MG63 (cell line): ENCODE results near the gene SPACA6. TPM values are rescaled to one million over a fixed set of nuclear protein-coding genes. Genes with fewer than 3 reads are reported as not detected.
"Not testable (repeated sequence)": the region's sequence is repeated elsewhere in the genome, so short reads cannot be mapped to it uniquely, and the experiment has no call there.

Experiments used
- DNase-seq: peaks from one replicate; pipeline ENCODE4 v3.0.0-alpha.2; 2020
- H3K27me3 ChIP-seq: fragments of 250-450 bp; sonication (Bioruptor Pico); 2 replicates; pipeline ENCODE4 v1.5.1; 2020; ENCODE audit warnings: mild to moderate bottlenecking, moderate library complexity
- H3K36me3 ChIP-seq: fragments of 250-450 bp; sonication (Bioruptor Pico); 2 replicates; pipeline ENCODE4 v1.5.1; 2020; ENCODE audit warnings: mild to moderate bottlenecking, moderate library complexity
- H3K4me3 ChIP-seq: fragments of 250-450 bp; sonication (Bioruptor Pico); 2 replicates; pipeline ENCODE4 v1.5.1; 2020; ENCODE audit warnings: mild to moderate bottlenecking, moderate library complexity
- H3K9me3 ChIP-seq: fragments of 250-450 bp; sonication (Bioruptor Pico); 2 replicates; pipeline ENCODE4 v1.5.1; 2020; ENCODE audit warnings: mild to moderate bottlenecking, moderate library complexity
- total RNA-seq: library from RNA; depleted of rRNA; stranded (reverse); fragments of >200 nt; shearing (Covaris generic); gene quantifications from 2 replicates; pipeline ENCODE4 v1.2.3, GENCODE V29; 2014; ENCODE audit warnings: low replicate concordance

The SPACA6 gene
- total RNA-seq, 1 experiment from 2014 or later, result 8.2 TPM

DNA sequence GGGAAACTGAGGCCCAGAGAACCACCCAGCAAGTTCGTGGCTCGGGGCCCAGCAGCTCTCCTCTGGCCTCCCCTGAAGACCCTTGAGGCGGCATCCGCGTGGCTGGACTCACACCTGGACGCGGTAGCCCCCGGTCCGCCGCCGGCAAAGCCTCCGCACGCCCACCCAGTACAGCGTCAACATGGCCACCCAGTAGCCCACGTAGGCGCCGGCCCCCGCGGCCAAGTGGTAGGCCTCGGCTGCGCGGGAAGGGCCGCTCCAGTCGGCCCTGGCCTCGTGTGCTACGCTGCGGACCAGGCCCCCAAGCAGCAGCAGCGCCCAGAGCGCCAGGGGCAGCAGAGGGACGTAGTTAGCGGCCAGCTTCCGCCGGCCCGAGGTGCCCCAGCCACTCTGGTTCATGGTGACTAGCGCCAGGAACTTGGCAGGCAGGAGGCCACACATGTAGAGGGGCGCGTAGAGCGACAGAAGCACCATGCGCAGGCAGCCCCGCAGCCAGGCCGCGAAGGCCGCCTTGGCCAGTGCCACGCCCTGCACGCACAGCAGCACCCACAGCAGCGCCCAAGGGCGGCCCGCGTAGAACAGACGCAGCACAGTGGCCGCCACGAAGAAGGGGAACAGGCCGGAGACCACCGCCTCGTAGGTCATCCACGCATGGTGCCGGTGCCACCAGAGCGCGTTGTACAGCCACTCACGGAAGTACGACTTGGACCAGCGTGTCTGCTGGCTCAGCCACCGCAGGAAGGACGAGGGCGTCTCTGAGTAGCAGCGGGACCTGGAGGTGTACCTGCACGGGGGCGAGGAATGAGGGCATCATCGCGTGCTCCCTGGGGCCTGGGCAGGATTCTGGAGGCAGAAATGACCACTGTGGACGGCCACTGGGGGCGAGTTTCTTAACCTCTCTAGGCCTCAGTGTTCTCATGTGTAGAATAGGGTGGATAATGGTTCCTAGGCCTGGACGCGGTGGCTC is 20.5 kb downstream of the SPACA6 start:
- H3K36me3 ChIP-seq, result no peaks in the 10 kb centered on the region
- no peaks in the 10 kb centered on the region for H3K9me3 ChIP-seq
- H3K27me3 ChIP-seq, result peaks cover 4% of the 10 kb centered on the region; the same call in 1 of the 2 replicates
- no peak for DNase-seq
- no peak overlapping the region for H3K4me3 ChIP-seq

GRCh38 chr19:51714848-51715247 is 21.7 kb downstream of the SPACA6 start:
- Histone ChIP-seq H3K36me3 (no peaks in the 10 kb centered on the region), H3K27me3 (peaks cover 15% of the 10 kb centered on the region), H3K9me3 (no peaks in the 10 kb centered on the region), H3K4me3 (no peak overlapping the region)
- no peak for DNase-seq

- Histone ChIP-seq H3K9me3 (no peaks in the 10 kb centered on the region), H3K4me3 (no peak overlapping the region), H3K27me3 (peaks cover 17% of the 10 kb centered on the region), H3K36me3 (no peaks in the 10 kb centered on the region)
- DNase-seq, result no peak
Measured at GRCh38 chr19:51715850-51716249, 22.7 kb downstream of the SPACA6 start.

GRCh38 chr19:51716925-51717324 is 23.8 kb downstream of the SPACA6 start:
- Histone ChIP-seq H3K4me3 (no peak overlapping the region), H3K9me3 (no peaks in the 10 kb centered on the region), H3K27me3 (peaks cover 16% of the 10 kb centered on the region), H3K36me3 (no peaks in the 10 kb centered on the region)
- DNase-seq, result no peak

- no peak for DNase-seq
- H3K9me3 ChIP-seq, result no peaks in the 10 kb centered on the region
- no peak overlapping the region for H3K4me3 ChIP-seq
- H3K36me3 ChIP-seq, result no peaks in the 10 kb centered on the region
- H3K27me3 ChIP-seq, result peaks cover 16% of the 10 kb centered on the region
Measured at GRCh38 chr19:51719251-51719988, 26.3 kb downstream of the SPACA6 start.

DNA sequence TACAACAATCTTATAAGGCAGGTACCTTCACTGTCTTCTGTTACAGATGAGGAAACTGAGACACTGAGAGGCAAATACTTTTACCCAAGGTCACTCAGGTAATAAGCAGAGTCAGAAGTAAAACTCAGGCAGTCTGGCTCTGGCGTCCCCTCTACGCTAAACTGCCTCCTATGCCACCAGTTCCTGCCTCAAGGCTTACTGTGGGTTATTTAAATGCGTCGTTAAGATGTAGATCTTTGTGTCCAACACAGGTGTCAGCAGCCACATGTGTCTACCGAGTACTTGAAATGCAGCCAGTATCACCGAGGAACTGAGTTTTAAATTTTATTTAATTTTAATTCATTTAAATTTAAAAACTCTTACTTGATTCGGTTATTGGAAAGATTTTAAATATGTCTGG is 28.8 kb downstream of the SPACA6 start:
- Histone ChIP-seq H3K4me3 (no peak overlapping the region), H3K36me3 (no peaks in the 10 kb centered on the region), H3K27me3 (peaks cover 16% of the 10 kb centered on the region), H3K9me3 (no peaks in the 10 kb centered on the region)
- no peak for DNase-seq

GRCh38 chr19:51722492-51722891 is 29.4 kb downstream of the SPACA6 start:
- H3K9me3 ChIP-seq, result no peaks in the 10 kb centered on the region
- H3K4me3 ChIP-seq, result no peak overlapping the region
- H3K27me3 ChIP-seq, result peaks cover 16% of the 10 kb centered on the region
- no peaks in the 10 kb centered on the region for H3K36me3 ChIP-seq
- no peak for DNase-seq

DNA sequence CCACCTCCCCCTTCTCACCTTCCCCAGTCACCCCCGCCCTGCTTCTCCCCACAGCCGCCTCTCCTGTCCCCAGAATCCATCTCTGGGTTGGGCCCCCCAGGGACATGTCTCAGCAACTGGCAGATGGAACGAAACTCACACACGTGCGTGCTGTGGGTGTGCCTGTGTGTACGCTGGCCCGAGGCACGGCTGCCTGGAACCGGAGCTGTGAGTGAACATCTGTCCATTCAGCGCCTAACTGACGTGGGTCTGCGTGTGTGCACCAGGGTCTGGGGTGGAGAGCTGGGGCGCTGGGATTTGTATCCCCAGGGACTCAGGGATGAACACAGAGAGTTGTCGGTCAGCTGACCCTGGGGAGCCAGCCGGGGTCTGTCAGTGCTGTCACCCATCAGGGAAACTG is 31.4 kb downstream of the SPACA6 start:
- no peaks in the 10 kb centered on the region for H3K9me3 ChIP-seq
- peaks cover 4% of the 10 kb centered on the region for H3K27me3 ChIP-seq
- no peaks in the 10 kb centered on the region for H3K36me3 ChIP-seq
- DNase-seq, result no peak
- no peak overlapping the region for H3K4me3 ChIP-seq

- Histone ChIP-seq H3K4me3 (no peak overlapping the region), H3K36me3 (no peaks in the 10 kb centered on the region), H3K27me3 (no peaks in the 10 kb centered on the region; the same call in 1 of the 2 replicates), H3K9me3 (no peaks in the 10 kb centered on the region)
- DNase-seq, result peak; percentile 57
Measured at GRCh38 chr19:51726049-51726448, 32.9 kb downstream of the SPACA6 start.

- Histone ChIP-seq H3K4me3 (no peak overlapping the region), H3K36me3 (no peaks in the 10 kb centered on the region), H3K27me3 (no peaks in the 10 kb centered on the region; the same call in 1 of the 2 replicates), H3K9me3 (no peaks in the 10 kb centered on the region)
- DNase-seq, result peak; percentile 66
Measured at GRCh38 chr19:51727349-51727880, 34.3 kb downstream of the SPACA6 start.

DNA sequence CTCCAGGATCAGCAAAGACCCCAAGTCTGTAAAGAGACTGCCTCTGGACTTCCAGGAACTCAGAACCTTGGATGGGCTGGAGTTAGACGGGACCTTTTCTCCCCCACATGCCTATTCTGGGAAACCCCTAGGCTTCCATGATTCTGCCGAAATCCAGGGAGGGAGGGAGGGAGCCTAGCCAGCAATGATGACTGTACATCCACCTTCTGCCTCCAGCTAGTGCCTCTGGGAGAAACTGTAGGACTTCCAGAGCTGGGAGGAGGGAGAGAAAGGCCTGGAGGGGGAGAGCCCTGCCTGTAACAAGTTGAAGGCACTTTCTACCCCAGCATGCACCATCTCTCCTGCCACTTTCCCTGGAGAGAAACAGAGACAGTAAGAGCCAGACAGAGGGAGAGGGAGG is 36.7 kb downstream of the SPACA6 start:
- H3K4me3 ChIP-seq, result no peak overlapping the region
- no peaks in the 10 kb centered on the region for H3K9me3 ChIP-seq
- no peak for DNase-seq
- no peaks in the 10 kb centered on the region; the same call in none of the 2 replicates for H3K27me3 ChIP-seq
- no peaks in the 10 kb centered on the region for H3K36me3 ChIP-seq

GRCh38 chr19:51733742-51734522 is 40.8 kb downstream of the SPACA6 start:
- Histone ChIP-seq H3K36me3 (no peaks in the 10 kb centered on the region), H3K27me3 (peaks cover 14% of the 10 kb centered on the region), H3K9me3 (no peaks in the 10 kb centered on the region), H3K4me3 (no peak overlapping the region)
- DNase-seq, result no peak

DNA sequence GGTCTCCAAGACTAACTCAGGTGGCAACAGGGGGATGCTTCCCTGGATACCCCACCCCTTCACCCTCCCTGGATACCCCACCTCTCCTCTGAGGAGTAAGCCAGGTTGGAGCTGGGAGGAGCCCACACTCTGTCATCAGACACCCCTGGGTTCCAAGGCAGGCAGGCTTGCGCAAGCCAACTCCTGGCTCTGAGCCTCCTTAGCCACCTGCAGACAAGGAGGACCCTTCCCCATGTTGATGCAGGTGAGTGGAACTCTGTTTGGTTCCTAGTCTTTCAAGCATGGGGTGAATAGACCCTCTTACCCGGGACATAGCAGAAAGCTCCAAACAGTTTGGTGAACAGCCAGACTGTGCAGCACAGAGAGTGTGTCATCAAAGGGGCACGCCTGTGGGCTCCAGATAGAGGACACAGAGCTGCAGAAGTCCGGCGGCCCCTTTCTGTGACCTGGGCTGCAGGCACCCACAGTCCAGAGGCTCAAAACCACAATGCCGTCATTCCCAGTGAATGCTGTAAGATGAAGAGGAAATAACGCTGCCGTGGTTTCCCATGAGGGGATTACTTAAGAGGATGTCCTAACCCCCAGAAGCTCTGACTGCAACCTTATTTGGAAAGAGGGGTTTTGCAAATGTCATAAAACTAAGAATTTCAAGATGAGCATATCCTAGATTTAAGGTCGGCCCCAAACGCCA is 42.8 kb downstream of the SPACA6 start:
- Histone ChIP-seq H3K9me3 (no peaks in the 10 kb centered on the region), H3K4me3 (no peak overlapping the region), H3K27me3 (peaks cover 14% of the 10 kb centered on the region), H3K36me3 (no peaks in the 10 kb centered on the region)
- no peak for DNase-seq

GRCh38 chr19:51737389-51737788 is 44.3 kb downstream of the SPACA6 start:
- no peak overlapping the region for H3K4me3 ChIP-seq
- no peak for DNase-seq
- no peaks in the 10 kb centered on the region for H3K9me3 ChIP-seq
- H3K36me3 ChIP-seq, result no peaks in the 10 kb centered on the region
- H3K27me3 ChIP-seq, result peaks cover 14% of the 10 kb centered on the region

DNA sequence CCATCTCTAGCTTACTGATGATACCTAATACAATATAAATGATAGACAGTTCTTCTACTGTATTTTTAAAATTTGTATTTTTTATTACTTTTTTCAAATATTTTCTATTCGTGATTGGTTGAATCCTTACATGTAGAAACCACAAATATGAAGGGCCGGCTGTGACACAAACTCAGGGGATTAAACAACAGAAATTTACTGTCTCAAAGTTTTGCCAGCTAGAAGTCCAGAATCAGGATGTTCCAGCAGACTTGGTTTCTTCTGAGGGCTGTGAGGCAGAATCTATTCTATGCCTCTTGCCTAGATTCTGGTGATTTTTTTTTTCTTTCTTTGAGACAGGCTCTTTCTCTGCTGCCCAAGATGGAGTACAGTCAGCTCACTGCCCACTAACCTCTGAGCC is 44.8 kb downstream of the SPACA6 start:
- no peak for DNase-seq
- Histone ChIP-seq H3K36me3 (no peaks in the 10 kb centered on the region), H3K4me3 (no peak overlapping the region), H3K9me3 (no peaks in the 10 kb centered on the region), H3K27me3 (peaks cover 14% of the 10 kb centered on the region)

- H3K27me3 ChIP-seq, result peaks cover 14% of the 10 kb centered on the region
- H3K9me3 ChIP-seq, H3K4me3 ChIP-seq: not testable (repeated sequence)
Measured at GRCh38 chr19:51738523-51738922, 45.4 kb downstream of the SPACA6 start.

More at GRCh38 chr19:51738523-51738922, 45.4 kb downstream of the SPACA6 start:
- not testable (repeated sequence) for DNase-seq, H3K36me3 ChIP-seq
